GM12872 (cell line): ENCODE results near the gene PPEF2.
A peak's percentile ranks its signal among the peaks of the same experiment; 100 is the strongest.

Experiments
- CTCF ChIP-seq: IDR thresholded peaks from 3 replicates; pipeline ENCODE4 v1.5.1; 2011; ENCODE audit warnings: low read depth, mild to moderate bottlenecking, low read length, moderate library complexity; ENCODE audit not compliant: insufficient read depth

PPEF2 gene

GRCh38 chr4:75909405-75909804 lies 7.2 kb upstream of the PPEF2 start:
- TF ChIP-seq CTCF = no peak

- TF ChIP-seq CTCF = no peak
Observed at GRCh38 chr4:75908555-75908954, 6.3 kb upstream of the PPEF2 start.

GRCh38 chr4:75907966-75908365 lies 5.7 kb upstream of the PPEF2 start:
- TF ChIP-seq CTCF = no peak

GRCh38 chr4:75904076-75904475 lies 1.8 kb upstream of the PPEF2 start:
- no peak for TF ChIP-seq CTCF

GRCh38 chr4:75898536-75898935 lies 3.7 kb downstream of the PPEF2 start:
- no peak for TF ChIP-seq CTCF

- TF ChIP-seq CTCF = peak; percentile 80
Observed at GRCh38 chr4:75895744-75896314, 6.4 kb downstream of the PPEF2 start.

GRCh38 chr4:75892508-75892907 lies 9.7 kb downstream of the PPEF2 start:
- TF ChIP-seq CTCF = peak; percentile 44; the same call in 2 of the 3 replicates
